ENCODE results near the gene ELAPOR2. TPM values are rescaled to one million over a fixed set of nuclear protein-coding genes. Genes with fewer than 3 reads are reported as not detected.
A peak's percentile ranks its signal among the peaks of the same experiment; 100 is the strongest.

ELAPOR2 gene
- total RNA-seq, 1 experiment from 2014 or later, result 0.68 TPM

DNA sequence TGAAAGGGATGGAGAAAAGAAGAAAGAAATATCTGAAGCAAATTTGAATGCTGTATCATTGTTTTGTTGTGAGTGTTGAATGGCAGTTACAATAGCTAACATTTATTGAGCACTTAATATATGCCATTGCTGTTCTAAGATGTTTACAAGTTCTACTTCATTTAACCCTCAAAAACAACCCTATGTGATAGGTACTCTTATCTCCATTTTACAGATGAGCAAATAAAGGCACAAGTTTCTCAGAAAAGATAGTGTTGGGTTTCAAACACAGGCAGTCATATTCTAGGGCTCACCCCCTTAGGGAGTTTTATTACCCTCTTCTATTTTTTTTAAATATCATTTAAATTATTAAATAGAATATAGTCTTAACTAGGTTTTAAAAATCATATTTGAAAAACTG is 8.3 kb upstream of the ELAPOR2 start:
- no peaks in the 10 kb centered on the region for H3K4me1 Mint-ChIP-seq (ENCODE audit: low read depth, unreplicated experiment)
- CTCF ChIA-PET, result no interaction called here
- TF ChIP-seq, protein P1, sequence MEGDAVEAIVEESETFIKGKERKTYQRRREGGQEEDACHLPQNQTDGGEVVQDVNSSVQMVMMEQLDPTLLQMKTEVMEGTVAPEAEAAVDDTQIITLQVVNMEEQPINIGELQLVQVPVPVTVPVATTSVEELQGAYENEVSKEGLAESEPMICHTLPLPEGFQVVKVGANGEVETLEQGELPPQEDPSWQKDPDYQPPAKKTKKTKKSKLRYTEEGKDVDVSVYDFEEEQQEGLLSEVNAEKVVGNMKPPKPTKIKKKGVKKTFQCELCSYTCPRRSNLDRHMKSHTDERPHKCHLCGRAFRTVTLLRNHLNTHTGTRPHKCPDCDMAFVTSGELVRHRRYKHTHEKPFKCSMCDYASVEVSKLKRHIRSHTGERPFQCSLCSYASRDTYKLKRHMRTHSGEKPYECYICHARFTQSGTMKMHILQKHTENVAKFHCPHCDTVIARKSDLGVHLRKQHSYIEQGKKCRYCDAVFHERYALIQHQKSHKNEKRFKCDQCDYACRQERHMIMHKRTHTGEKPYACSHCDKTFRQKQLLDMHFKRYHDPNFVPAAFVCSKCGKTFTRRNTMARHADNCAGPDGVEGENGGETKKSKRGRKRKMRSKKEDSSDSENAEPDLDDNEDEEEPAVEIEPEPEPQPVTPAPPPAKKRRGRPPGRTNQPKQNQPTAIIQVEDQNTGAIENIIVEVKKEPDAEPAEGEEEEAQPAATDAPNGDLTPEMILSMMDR (IDR thresholded peaks at IDR 0.05; ENCODE audit: unreplicated experiment), result no peak
- DNase-seq, result no peak
- no peak overlapping the region for H3K27ac Mint-ChIP-seq (ENCODE audit: unreplicated experiment)
- intact Hi-C loops (cut with micrococcal nuclease; ENCODE audit: unreplicated experiment), result no loop called here
- no peak overlapping the region for H3K4me3 Mint-ChIP-seq (ENCODE audit: low read depth, unreplicated experiment)
- H3K27me3 Mint-ChIP-seq (ENCODE audit: unreplicated experiment), result no peaks in the 10 kb centered on the region
- H3K9me3 Mint-ChIP-seq (ENCODE audit: low read depth, unreplicated experiment), result no peaks in the 10 kb centered on the region
- no peaks in the 10 kb centered on the region for H3K36me3 Mint-ChIP-seq (ENCODE audit: insufficient read depth, unreplicated experiment)
- no TSS peak for BruUV-seq (replicated peaks)

DNA sequence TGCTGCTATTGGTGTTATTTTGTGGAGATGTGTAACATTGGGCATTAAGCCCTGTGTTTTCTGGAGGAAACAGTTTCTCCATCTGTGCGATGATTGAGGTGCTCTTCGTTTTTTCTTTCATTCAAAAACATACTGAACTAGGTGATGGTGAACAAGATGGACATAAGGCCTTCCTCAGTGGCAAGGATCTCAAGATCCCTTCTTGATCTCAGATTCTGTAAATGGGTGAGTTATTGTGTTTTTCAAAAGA is 759 bp upstream of the ELAPOR2 start:
- CTCF ChIA-PET, result no interaction called here
- no TSS peak for BruUV-seq (replicated peaks)
- no peaks in the 10 kb centered on the region for H3K36me3 Mint-ChIP-seq (ENCODE audit: insufficient read depth, unreplicated experiment)
- no peaks in the 10 kb centered on the region for H3K4me1 Mint-ChIP-seq (ENCODE audit: low read depth, unreplicated experiment)
- H3K27me3 Mint-ChIP-seq (ENCODE audit: unreplicated experiment), result peaks cover 12% of the 10 kb centered on the region
- no peak overlapping the region for H3K27ac Mint-ChIP-seq (ENCODE audit: unreplicated experiment)
- no peaks in the 10 kb centered on the region for H3K9me3 Mint-ChIP-seq (ENCODE audit: low read depth, unreplicated experiment)
- H3K4me3 Mint-ChIP-seq (ENCODE audit: low read depth, unreplicated experiment), result peak overlapping the region; percentile 67
- DNase-seq, result no peak
- TF ChIP-seq, protein P1 (IDR thresholded peaks at IDR 0.05; ENCODE audit: unreplicated experiment), result no peak
- intact Hi-C loops (cut with micrococcal nuclease; ENCODE audit: unreplicated experiment), result no loop called here

DNA sequence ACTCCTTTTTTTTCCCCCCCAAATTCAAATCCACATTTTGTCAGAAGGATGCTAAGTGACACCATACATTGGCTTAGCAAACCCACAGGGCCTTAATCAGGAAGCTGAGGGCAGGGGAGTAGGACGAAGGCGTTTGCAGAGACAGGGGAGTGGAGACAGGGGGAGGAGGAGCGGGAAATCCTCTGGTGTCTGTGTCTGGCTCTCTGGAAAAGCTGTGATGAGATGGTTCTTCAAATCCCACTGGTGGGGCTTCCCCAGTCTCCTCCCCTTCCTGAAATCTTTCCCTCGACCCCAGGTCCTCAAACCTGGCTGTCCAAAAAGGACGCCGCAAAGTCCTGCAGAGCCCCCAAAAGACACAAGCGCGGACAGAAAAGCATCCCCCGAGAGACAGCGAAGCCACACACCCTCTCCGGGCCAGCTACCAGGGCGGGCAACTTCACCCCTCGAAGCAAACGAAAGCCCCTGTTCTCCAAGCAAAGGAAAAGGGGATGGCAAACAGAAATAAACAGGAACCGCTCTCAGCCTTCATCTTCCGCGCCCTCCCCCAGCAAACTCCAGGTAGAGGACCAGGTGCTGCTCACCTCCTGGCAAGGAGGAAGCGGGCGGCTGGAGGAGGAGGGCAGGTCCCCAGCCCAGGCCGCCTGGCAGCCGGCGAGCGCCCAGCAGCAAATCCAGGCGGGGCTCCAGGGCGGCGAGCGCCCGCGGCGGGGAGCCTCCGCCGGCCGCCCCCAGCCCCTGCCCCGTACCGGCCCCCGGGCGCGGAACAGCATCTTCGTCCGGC is 520 bp downstream of the ELAPOR2 start:
- TF ChIP-seq, protein P1 (IDR thresholded peaks at IDR 0.05; ENCODE audit: unreplicated experiment), result no peak
- H3K4me3 Mint-ChIP-seq (ENCODE audit: low read depth, unreplicated experiment), result peak overlapping the region; percentile 67
- H3K27me3 Mint-ChIP-seq (ENCODE audit: unreplicated experiment), result peaks cover 12% of the 10 kb centered on the region
- no peaks in the 10 kb centered on the region for H3K9me3 Mint-ChIP-seq (ENCODE audit: low read depth, unreplicated experiment)
- BruUV-seq (replicated peaks), result no TSS peak
- no peaks in the 10 kb centered on the region for H3K4me1 Mint-ChIP-seq (ENCODE audit: low read depth, unreplicated experiment)
- intact Hi-C loops (cut with micrococcal nuclease; ENCODE audit: unreplicated experiment), result no loop called here
- no peaks in the 10 kb centered on the region for H3K36me3 Mint-ChIP-seq (ENCODE audit: insufficient read depth, unreplicated experiment)
- no peak for DNase-seq
- H3K27ac Mint-ChIP-seq (ENCODE audit: unreplicated experiment), result no peak overlapping the region
- CTCF ChIA-PET, result interaction anchor here (0.5 kb wide), 1 partner anchor 16 kb away, joined by 3 read pairs; no protein-coding TSS in a partner anchor

DNA sequence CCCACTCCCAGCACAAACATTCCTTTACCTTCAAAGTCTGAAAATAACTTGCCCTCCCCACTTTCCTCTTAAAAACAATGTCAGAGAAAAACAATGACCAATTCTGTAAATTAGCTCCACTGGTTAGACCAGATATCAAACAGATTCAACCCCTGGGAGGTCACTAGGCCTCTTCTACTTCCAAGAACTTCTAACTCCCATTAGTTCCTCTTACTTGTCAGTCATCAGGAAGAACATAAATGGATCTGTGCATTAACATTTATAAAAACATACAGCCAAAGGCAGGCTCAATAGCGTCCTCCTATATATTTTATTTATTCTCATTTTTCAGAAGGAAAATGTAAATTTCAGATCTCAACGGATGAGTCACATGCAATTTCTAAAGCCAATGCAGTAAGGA is 2.2 kb downstream of the ELAPOR2 start:
- Mint-ChIP-seq H3K27me3 (ENCODE audit: unreplicated experiment) (peaks cover 12% of the 10 kb centered on the region), H3K27ac (ENCODE audit: unreplicated experiment) (no peak overlapping the region), H3K4me3 (ENCODE audit: low read depth, unreplicated experiment) (no peak overlapping the region), H3K4me1 (ENCODE audit: low read depth, unreplicated experiment) (no peaks in the 10 kb centered on the region), H3K9me3 (ENCODE audit: low read depth, unreplicated experiment) (no peaks in the 10 kb centered on the region), H3K36me3 (ENCODE audit: insufficient read depth, unreplicated experiment) (no peaks in the 10 kb centered on the region)
- TF ChIP-seq, protein P1 (IDR thresholded peaks at IDR 0.05; ENCODE audit: unreplicated experiment), result no peak
- DNase-seq, result no peak
- intact Hi-C loops (cut with micrococcal nuclease; ENCODE audit: unreplicated experiment), result no loop called here
- no TSS peak for BruUV-seq (replicated peaks)
- CTCF ChIA-PET, result no interaction called here
